HG02870 (cell line): ENCODE results near the gene TRIML2.
"Not testable (repeated sequence)": the region's sequence is repeated elsewhere in the genome, so short reads cannot be mapped to it uniquely, and the experiment has no call there.

Source experiments
- ATAC-seq: cut with Tn5 transposase; IDR thresholded peaks from one replicate; pipeline ENCODE4 v1.9.1; 2021; ENCODE audit warnings: mild to moderate bottlenecking, moderate library complexity; ENCODE audit not compliant: unreplicated experiment

Gene TRIML2

GRCh38 chr4:188107931-188108843, 1.2 kb downstream of the TRIML2 start:
- ATAC-seq = no peak

- no peak for ATAC-seq
Measured at GRCh38 chr4:188106454-188106853, 2.9 kb downstream of the TRIML2 start.

- no peak for ATAC-seq
Measured at GRCh38 chr4:188092824-188093223, 16.6 kb downstream of the TRIML2 start.

- no peak for ATAC-seq
Measured at GRCh38 chr4:188086858-188087257, 22.5 kb downstream of the TRIML2 start.

- ATAC-seq = no peak
Measured at GRCh38 chr4:188082796-188083195, 26.6 kb downstream of the TRIML2 start.

- no peak for ATAC-seq
Measured at GRCh38 chr4:188078116-188078515, 31.3 kb downstream of the TRIML2 start.

- ATAC-seq = no peak
Measured at GRCh38 chr4:188076169-188076568, 33.2 kb downstream of the TRIML2 start.

- ATAC-seq = no peak
Measured at GRCh38 chr4:188061083-188061482, 48.3 kb downstream of the TRIML2 start.

GRCh38 chr4:188053302-188053701, 56.1 kb downstream of the TRIML2 start:
- no peak for ATAC-seq

GRCh38 chr4:188046657-188047056, 62.7 kb downstream of the TRIML2 start:
- no peak for ATAC-seq

GRCh38 chr4:188045461-188045860, 63.9 kb downstream of the TRIML2 start:
- ATAC-seq = not testable (repeated sequence)

GRCh38 chr4:188043154-188043553, 66.2 kb downstream of the TRIML2 start:
- ATAC-seq = no peak

- ATAC-seq = no peak
Measured at GRCh38 chr4:188042191-188042590, 67.2 kb downstream of the TRIML2 start.

GRCh38 chr4:188041721-188042120, 67.7 kb downstream of the TRIML2 start:
- ATAC-seq = no peak
